ENCODE measurements around the gene TEKT3.

TEKT3 gene

GRCh38 chr17:15287538-15288267 is 53.7 kb downstream of the TEKT3 start:
- H3K4me1 ChIP-seq (ENCODE audit: control insufficient read depth, insufficient read depth, low read length) = no peaks in the 10 kb centered on the region
- CTCF ChIA-PET = no interaction called here
- TF ChIP-seq TCF7L2 (IDR thresholded peaks at IDR 0.05; ENCODE audit: borderline replicate concordance, low read depth, low read length) (no peak), SP7 (tag by site-specific recombination; IDR thresholded peaks at IDR 0.05) (no peak), ZFP3 (tag by site-specific recombination; IDR thresholded peaks at IDR 0.05; ENCODE audit: low read depth) (no peak), ZNF544 (tag by site-specific recombination; IDR thresholded peaks at IDR 0.05) (no peak), ZNF202 (tag by site-specific recombination; IDR thresholded peaks at IDR 0.05; ENCODE audit: borderline replicate concordance) (no peak), ZBTB20 (tag by site-specific recombination; IDR thresholded peaks at IDR 0.05) (no peak), GLIS1 (tag by site-specific recombination; IDR thresholded peaks at IDR 0.05) (no peak), ZNF132 (tag by site-specific recombination; IDR thresholded peaks at IDR 0.05; ENCODE audit: borderline replicate concordance) (no peak), GFI1B (tag by site-specific recombination; IDR thresholded peaks at IDR 0.05) (no peak), HOXC10 (CRISPR knock-in tag; IDR thresholded peaks at IDR 0.05) (no peak), ZNF558 (tag by site-specific recombination; IDR thresholded peaks at IDR 0.05) (no peak), ZBTB8A (tag by site-specific recombination; IDR thresholded peaks at IDR 0.05) (no peak), SCRT2 (tag by site-specific recombination; IDR thresholded peaks at IDR 0.05) (no peak), ZNF292 (tag by site-specific recombination; IDR thresholded peaks at IDR 0.05; ENCODE audit: borderline replicate concordance, low read depth) (no peak)
- TF ChIP-seq, protein P1, sequence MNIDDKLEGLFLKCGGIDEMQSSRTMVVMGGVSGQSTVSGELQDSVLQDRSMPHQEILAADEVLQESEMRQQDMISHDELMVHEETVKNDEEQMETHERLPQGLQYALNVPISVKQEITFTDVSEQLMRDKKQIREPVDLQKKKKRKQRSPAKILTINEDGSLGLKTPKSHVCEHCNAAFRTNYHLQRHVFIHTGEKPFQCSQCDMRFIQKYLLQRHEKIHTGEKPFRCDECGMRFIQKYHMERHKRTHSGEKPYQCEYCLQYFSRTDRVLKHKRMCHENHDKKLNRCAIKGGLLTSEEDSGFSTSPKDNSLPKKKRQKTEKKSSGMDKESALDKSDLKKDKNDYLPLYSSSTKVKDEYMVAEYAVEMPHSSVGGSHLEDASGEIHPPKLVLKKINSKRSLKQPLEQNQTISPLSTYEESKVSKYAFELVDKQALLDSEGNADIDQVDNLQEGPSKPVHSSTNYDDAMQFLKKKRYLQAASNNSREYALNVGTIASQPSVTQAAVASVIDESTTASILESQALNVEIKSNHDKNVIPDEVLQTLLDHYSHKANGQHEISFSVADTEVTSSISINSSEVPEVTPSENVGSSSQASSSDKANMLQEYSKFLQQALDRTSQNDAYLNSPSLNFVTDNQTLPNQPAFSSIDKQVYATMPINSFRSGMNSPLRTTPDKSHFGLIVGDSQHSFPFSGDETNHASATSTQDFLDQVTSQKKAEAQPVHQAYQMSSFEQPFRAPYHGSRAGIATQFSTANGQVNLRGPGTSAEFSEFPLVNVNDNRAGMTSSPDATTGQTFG (tag by site-specific recombination; IDR thresholded peaks at IDR 0.05; ENCODE audit: borderline replicate concordance) = no peak
- TF ChIP-seq, protein P2, sequence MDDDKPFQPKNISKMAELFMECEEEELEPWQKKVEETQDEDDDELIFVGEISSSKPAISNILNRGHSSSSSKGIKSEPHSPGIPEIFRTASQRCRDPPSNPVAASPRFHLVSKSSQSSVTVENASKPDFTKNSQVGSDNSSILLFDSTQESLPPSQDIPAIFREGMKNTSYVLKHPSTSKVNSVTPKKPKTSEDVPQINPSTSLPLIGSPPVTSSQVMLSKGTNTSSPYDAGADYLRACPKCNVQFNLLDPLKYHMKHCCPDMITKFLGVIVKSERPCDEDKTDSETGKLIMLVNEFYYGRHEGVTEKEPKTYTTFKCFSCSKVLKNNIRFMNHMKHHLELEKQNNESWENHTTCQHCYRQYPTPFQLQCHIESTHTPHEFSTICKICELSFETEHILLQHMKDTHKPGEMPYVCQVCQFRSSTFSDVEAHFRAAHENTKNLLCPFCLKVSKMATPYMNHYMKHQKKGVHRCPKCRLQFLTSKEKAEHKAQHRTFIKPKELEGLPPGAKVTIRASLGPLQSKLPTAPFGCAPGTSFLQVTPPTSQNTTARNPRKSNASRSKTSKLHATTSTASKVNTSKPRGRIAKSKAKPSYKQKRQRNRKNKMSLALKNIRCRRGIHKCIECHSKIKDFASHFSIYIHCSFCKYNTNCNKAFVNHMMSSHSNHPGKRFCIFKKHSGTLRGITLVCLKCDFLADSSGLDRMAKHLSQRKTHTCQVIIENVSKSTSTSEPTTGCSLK (tag by site-specific recombination; IDR thresholded peaks at IDR 0.05) = no peak
- no peaks in the 10 kb centered on the region for H3K9me3 ChIP-seq (ENCODE audit: control insufficient read depth, insufficient read depth, low read depth, low read length)
- H3K36me3 ChIP-seq (ENCODE audit: control insufficient read depth in 2 of 2, insufficient read depth in 1 of 2, low read length in 2 of 2) = no peaks in the 10 kb centered on the region
- H3K27ac ChIP-seq (ENCODE audit: extremely low read depth, low read depth, low read length) = no peak overlapping the region
- H3K4me3 ChIP-seq (ENCODE audit: low read depth, low read length) = no peak overlapping the region
- POLR2A ChIA-PET = no interaction called here

DNA sequence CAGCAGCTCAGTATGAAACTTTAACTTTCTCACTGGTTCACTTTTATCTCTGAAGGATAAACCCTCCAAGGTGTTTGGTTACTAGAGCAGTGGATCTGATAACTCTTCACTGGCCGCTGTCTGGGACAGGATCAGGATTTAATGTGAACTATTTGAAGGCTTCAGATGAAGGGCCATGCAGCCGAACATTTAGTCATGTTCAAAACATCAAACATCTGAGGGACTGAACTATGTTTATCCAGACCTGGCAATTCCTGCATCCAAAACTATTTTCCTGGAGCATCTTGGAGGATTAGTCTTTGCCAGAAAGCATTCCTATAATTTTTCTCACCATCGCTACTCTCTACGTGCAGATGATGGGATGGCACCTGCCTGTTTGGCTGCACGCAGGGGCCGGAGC is 55.9 kb downstream of the TEKT3 start:
- Histone ChIP-seq H3K4me1 (ENCODE audit: control insufficient read depth, insufficient read depth, low read length) (no peaks in the 10 kb centered on the region), H3K36me3 (ENCODE audit: control insufficient read depth in 2 of 2, insufficient read depth in 1 of 2, low read length in 2 of 2) (no peaks in the 10 kb centered on the region), H3K27ac (ENCODE audit: extremely low read depth, low read depth, low read length) (no peak overlapping the region), H3K4me3 (ENCODE audit: low read depth, low read length) (no peak overlapping the region), H3K9me3 (ENCODE audit: control insufficient read depth, insufficient read depth, low read depth, low read length) (no peaks in the 10 kb centered on the region)
- CTCF ChIA-PET = interaction anchor here (1.3 kb wide), 1 partner anchor 218 kb away, joined by 4 read pairs; no protein-coding TSS in a partner anchor
- TF ChIP-seq BCL6B (tag by site-specific recombination; IDR thresholded peaks at IDR 0.05) (no peak), ZNF24 (tag by site-specific recombination; IDR thresholded peaks at IDR 0.05) (no peak), ZNF146 (tag by site-specific recombination; IDR thresholded peaks at IDR 0.05) (no peak), KLF1 (tag by site-specific recombination; IDR thresholded peaks at IDR 0.05) (no peak), WT1 (tag by site-specific recombination; IDR thresholded peaks at IDR 0.05) (no peak), ZNF677 (tag by site-specific recombination; IDR thresholded peaks at IDR 0.05) (no peak), ZNF521 (tag by site-specific recombination; IDR thresholded peaks at IDR 0.05) (no peak), ZEB2 (tag by site-specific recombination; IDR thresholded peaks at IDR 0.05) (no peak), YY2 (tag by site-specific recombination; IDR thresholded peaks at IDR 0.05) (no peak), ZSCAN16 (tag by site-specific recombination; IDR thresholded peaks at IDR 0.05) (no peak), ZNF621 (tag by site-specific recombination; IDR thresholded peaks at IDR 0.05) (no peak), ZNF785 (tag by site-specific recombination; IDR thresholded peaks at IDR 0.05) (no peak), PRDM6 (tag by site-specific recombination; IDR thresholded peaks at IDR 0.05) (no peak), ZNF600 (tag by site-specific recombination; IDR thresholded peaks at IDR 0.05) (no peak)
- POLR2A ChIA-PET = no interaction called here
